Eye (tissue), 1 donor: ENCODE results near the gene SCRN1.
A peak's percentile ranks its signal among the peaks of the same experiment; 100 is the strongest.

ENCODE experiments used
- DNase-seq: peaks from one replicate; pipeline ENCODE4 v3.0.0-alpha.2; 2015

SCRN1 gene

GRCh38 chr7:29886827-29887226, 102.8 kb downstream of the SCRN1 start:
- DNase-seq = no peak

- no peak for DNase-seq
Measured at GRCh38 chr7:29885626-29886025, 104.0 kb downstream of the SCRN1 start.

- DNase-seq = peak; percentile 44
Measured at GRCh38 chr7:29884399-29885272, 105.0 kb downstream of the SCRN1 start.

GRCh38 chr7:29883462-29884398, 105.9 kb downstream of the SCRN1 start:
- DNase-seq = peak; percentile 34

GRCh38 chr7:29882481-29882880, 107.1 kb downstream of the SCRN1 start:
- DNase-seq = no peak

GRCh38 chr7:29881724-29882123, 107.9 kb downstream of the SCRN1 start:
- DNase-seq = no peak

GRCh38 chr7:29879609-29880008, 110.0 kb downstream of the SCRN1 start:
- DNase-seq = no peak

- peak; percentile 76 for DNase-seq
Measured at GRCh38 chr7:29878081-29878688, 111.4 kb downstream of the SCRN1 start.

GRCh38 chr7:29877196-29877595, 112.4 kb downstream of the SCRN1 start:
- peak; percentile 27 for DNase-seq

- no peak for DNase-seq
Measured at GRCh38 chr7:29875741-29876140, 113.9 kb downstream of the SCRN1 start.

GRCh38 chr7:29873644-29874294, 115.8 kb downstream of the SCRN1 start:
- no peak for DNase-seq

- DNase-seq = no peak
Measured at GRCh38 chr7:29871787-29872398, 117.7 kb downstream of the SCRN1 start.
